GM12878 (cell line): ENCODE results near the gene SGK2. TPM values are rescaled to one million over a fixed set of nuclear protein-coding genes. Genes with fewer than 3 reads are reported as not detected.

Experiments
- ATAC-seq: fragments of 200-7000 bp; cut with Tn5 transposase; 3 replicates; pipeline ENCODE4 v1.9.1; 2020; ENCODE audit warnings: mild to moderate bottlenecking, moderate library complexity
- BruUV-seq: library from RNA; stranded (reverse); fragments of 400-500 nt; replicated peaks from 2 replicates; lab custom pipeline; 2021; lab: Mats Ljungman, UMichigan
- CTCF ChIA-PET: fragments of 300-600 bp; sonication (Branson Sonifier 250); formaldehyde crosslinking; extraction: SDS; loops from one replicate; lab custom pipeline; 2021; ENCODE audit warnings: inconsistent platforms; lab: Yijun Ruan, JAX
- POLR2A ChIA-PET: fragments of 350-600 bp; formaldehyde crosslinking; extraction: SDS; loops from one replicate; lab custom pipeline; 2021; ENCODE audit warnings: inconsistent platforms; lab: Charles Lee
- RAD21 ChIA-PET: fragments of 300-600 bp; sonication (Branson Sonifier 250); formaldehyde crosslinking; loops from one replicate; lab custom pipeline; 2023; ENCODE audit warnings: antibody characterized with exemption; ENCODE audit not compliant: unreplicated experiment; lab: Charles Lee
- SMC1A ChIA-PET: fragments of 300-600 bp; sonication (Branson Sonifier 250); formaldehyde crosslinking; loops from one replicate; lab custom pipeline; 2023; ENCODE audit not compliant: unreplicated experiment, uncharacterized antibody; lab: Charles Lee
- DNase-seq: peaks from one replicate; pipeline ENCODE4 v3.0.0-alpha.2; 2011; ENCODE audit warnings: low read depth, low spot score
- FAIRE-seq: peaks from 3 replicates; lab custom pipeline; 2011; peaks lifted over from hg19 to GRCh38; lab: Jason Lieb, UNC
- H2AFZ ChIP-seq: 2 replicates; pipeline ENCODE4 v1.6.0; 2011; ENCODE audit warnings: low read depth, low read length, control low read depth; ENCODE audit not compliant: control insufficient read depth
- H3K27ac ChIP-seq: 2 replicates; pipeline ENCODE4 v1.5.1; 2011; ENCODE audit warnings: control low read depth; ENCODE audit not compliant: control insufficient read depth, insufficient read depth
- H3K27me3 ChIP-seq, 2 experiments: replicated peaks in 1 of 2; 2 replicates each; pipeline versions ENCODE4 v1.6.0 to v1.6.1; 2011; ENCODE audit warnings: low read length in 1 of 2; ENCODE audit not compliant: control insufficient read depth in 2 of 2, insufficient read depth in 2 of 2
- H3K36me3 ChIP-seq, 2 experiments: 2 replicates each; pipeline ENCODE4 v1.5.1; 2011; ENCODE audit warnings: low read length in 1 of 2; ENCODE audit not compliant: control insufficient read depth in 2 of 2, insufficient read depth in 2 of 2
- H3K4me1 ChIP-seq: 2 replicates; pipeline ENCODE4 v1.6.1; 2011; ENCODE audit warnings: mild to moderate bottlenecking, low read length, moderate library complexity, mixed read lengths; ENCODE audit not compliant: control insufficient read depth, insufficient read depth
- H3K4me2 ChIP-seq: 2 replicates; pipeline ENCODE4 v1.6.0; 2011; ENCODE audit warnings: control low read depth; ENCODE audit not compliant: control insufficient read depth, insufficient read depth
- H3K4me3 ChIP-seq: fragments of 200-600 bp; sonication (generic); 2 replicates; pipeline ENCODE4 v1.5.1; 2016
- H3K79me2 ChIP-seq: 2 replicates; pipeline ENCODE4 v1.6.0; 2011; ENCODE audit warnings: low read length; ENCODE audit not compliant: control insufficient read depth, insufficient read depth
- H3K9ac ChIP-seq: 2 replicates; pipeline ENCODE4 v1.8.0; 2011; ENCODE audit warnings: low read length, control low read depth, mixed read lengths; ENCODE audit not compliant: control insufficient read depth, insufficient read depth
- H3K9me3 ChIP-seq: replicated peaks from 3 replicates; pipeline ENCODE4 v1.5.1; 2011; ENCODE audit warnings: mild to moderate bottlenecking, low read length; ENCODE audit not compliant: control insufficient read depth, insufficient read depth
- H4K20me1 ChIP-seq: 2 replicates; pipeline ENCODE4 v1.6.0; 2011; ENCODE audit not compliant: control insufficient read depth, insufficient read depth
- ASH2L ChIP-seq: fragments of 300-600, 200-600 bp; sonication (generic); IDR thresholded peaks from 2 replicates; pipeline ENCODE4 v1.6.1; 2017; ENCODE audit warnings: low read depth, mild to moderate bottlenecking, borderline replicate concordance
- FOXM1 ChIP-seq: IDR thresholded peaks from 2 replicates; pipeline ENCODE4 v1.6.1; 2012; ENCODE audit warnings: low read depth, mild to moderate bottlenecking, inconsistent platforms, low read length, moderate library complexity
- JUND ChIP-seq: IDR thresholded peaks from 2 replicates; pipeline ENCODE4 v1.6.1; 2012; ENCODE audit warnings: low read depth, mild to moderate bottlenecking, low read length, improper control_type of control experiment, moderate library complexity
- SMAD1 ChIP-seq: fragments of 450-650 bp; IDR thresholded peaks from 2 replicates; pipeline ENCODE4 v1.6.1; 2018; ENCODE audit warnings: mild to moderate bottlenecking, low read depth; ENCODE audit not compliant: partially characterized antibody
- ZNF274 ChIP-seq: IDR thresholded peaks from one replicate; pipeline ENCODE4 v1.8.0; 2011; ENCODE audit not compliant: insufficient read length, insufficient read depth
- WGBS: methylation state at CpG from one replicate; pipeline ENCODE4 v1.1.6; 2016; ENCODE audit warnings: low lambda C conversion rate; ENCODE audit not compliant: insufficient replicate concordance, insufficient coverage; ENCODE audit errors: missing lambda C conversion rate; 5-methylcytosine and 5-hydroxymethylcytosine counted together
- in situ Hi-C: fragments of 300-500 bp; cut with MboI; formaldehyde crosslinking; loops from 9 replicates; pipeline ENCODE4 v1.14.3; 2018; ENCODE audit warnings: mixed read lengths
- intact Hi-C: fragments of 100-400 bp; cut with micrococcal nuclease; formaldehyde crosslinking; loops from one replicate; pipeline ENCODE4 v1.14.2; 2022; ENCODE audit not compliant: unreplicated experiment
- polyA plus RNA-seq, 11 experiments: library from polyadenylated mRNA; depleted of rRNA in 4 of 11; unstranded in 6 of 11; stranded (reverse) in 5 of 11; fragments of >200 nt; fragmentation: Nextera tagmentation in 4 of 11; fragmentation: Illumina TruSeq in 1 of 11; extraction: Ambion mirVana in 4 of 11; extraction: Trizol in 1 of 11; gene quantifications; 1 replicate in 1 of 11; 2 replicates in 10 of 11; pipeline versions ENCODE4 v1.2.1 to v1.2.3, GENCODE V29; 2011 to 2016; ENCODE audit warnings: inconsistent platforms in 2 of 11, missing spikeins in 2 of 11, low read depth in 1 of 11
- total RNA-seq, 4 experiments: library from RNA; depleted of rRNA in 3 of 4; stranded (reverse); fragments of >200 nt in 3 of 4; fragmentation: Illumina TruSeq in 1 of 4; extraction: Trizol in 1 of 4; gene quantifications; 2 replicates each; pipeline versions ENCODE4 v1.2.1 to v1.2.3, GENCODE V29; 2013 to 2021
- TF ChIP-seq, protein P1 (sequence below): fragments of 450-650 bp; IDR thresholded peaks from 2 replicates; pipeline ENCODE4 v1.6.1; 2017; ENCODE audit warnings: low read depth, mild to moderate bottlenecking, moderate library complexity

SGK2 gene
- total and polyA plus RNA-seq, 10 of the 15 experiments (the other 5 are each of a cell fraction or from before 2014, with no cell fraction given): 0.04 to 0.96 (median 0.22) TPM; not detected in 3

DNA sequence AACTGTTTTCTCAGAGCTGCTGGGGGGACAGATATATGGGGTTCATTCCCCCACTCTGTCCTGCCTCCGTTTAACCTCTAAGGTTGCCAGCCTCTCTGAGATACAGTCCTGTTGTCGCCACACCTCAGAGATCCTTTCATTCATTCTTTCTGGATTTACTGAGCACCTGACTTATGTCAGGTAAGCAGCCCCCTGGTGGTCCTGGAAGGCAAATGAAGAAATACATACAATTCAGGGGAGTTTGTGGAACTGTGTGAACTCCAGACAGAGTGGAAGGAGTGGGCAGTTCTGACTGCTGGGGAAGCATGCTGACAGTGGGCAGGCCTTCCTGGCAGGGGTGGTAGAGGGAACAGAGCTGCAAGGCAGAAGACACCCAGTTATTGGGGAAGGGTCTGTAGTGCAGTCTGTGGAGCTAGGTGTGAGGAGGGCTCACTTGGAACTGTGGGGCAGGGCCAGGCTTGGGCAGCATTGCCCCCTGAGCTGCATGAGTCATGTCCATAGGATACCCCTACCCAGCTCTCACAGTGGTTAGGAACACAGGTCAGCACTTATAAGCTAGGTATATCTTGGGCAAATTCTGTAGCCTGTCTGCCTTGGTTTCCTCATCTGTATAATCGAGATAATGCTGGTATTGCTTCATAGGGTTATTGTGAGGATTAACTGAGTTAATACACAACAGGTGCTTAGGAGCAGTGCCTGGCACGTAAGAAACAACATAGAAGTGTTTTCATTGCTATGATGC is 12.8 kb upstream of the SGK2 start:
- TF ChIP-seq JUND (no peak), ZNF274 (no peak), FOXM1 (no peak), SMAD1 (no peak), ASH2L (no peak)
- TF ChIP-seq, protein P1, sequence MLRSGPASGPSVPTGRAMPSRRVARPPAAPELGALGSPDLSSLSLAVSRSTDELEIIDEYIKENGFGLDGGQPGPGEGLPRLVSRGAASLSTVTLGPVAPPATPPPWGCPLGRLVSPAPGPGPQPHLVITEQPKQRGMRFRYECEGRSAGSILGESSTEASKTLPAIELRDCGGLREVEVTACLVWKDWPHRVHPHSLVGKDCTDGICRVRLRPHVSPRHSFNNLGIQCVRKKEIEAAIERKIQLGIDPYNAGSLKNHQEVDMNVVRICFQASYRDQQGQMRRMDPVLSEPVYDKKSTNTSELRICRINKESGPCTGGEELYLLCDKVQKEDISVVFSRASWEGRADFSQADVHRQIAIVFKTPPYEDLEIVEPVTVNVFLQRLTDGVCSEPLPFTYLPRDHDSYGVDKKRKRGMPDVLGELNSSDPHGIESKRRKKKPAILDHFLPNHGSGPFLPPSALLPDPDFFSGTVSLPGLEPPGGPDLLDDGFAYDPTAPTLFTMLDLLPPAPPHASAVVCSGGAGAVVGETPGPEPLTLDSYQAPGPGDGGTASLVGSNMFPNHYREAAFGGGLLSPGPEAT: no peak
- CTCF ChIA-PET: interaction anchor here (0.6 to 1.3 kb wide), 4 partner anchors 10 to 546 kb away, joined by 3 to 4 read pairs (median 4); no protein-coding TSS in a partner anchor
- POLR2A ChIA-PET: no interaction called here

More for the DNA sequence above, 12.8 kb upstream of the SGK2 start:
- no peak overlapping the region for H3K9ac ChIP-seq
- no peak overlapping the region for H3K27ac ChIP-seq
- H2AFZ ChIP-seq: no peak overlapping the region
- intact Hi-C loops: no loop called here
- no peaks in the 10 kb centered on the region for H3K4me1 ChIP-seq
- ATAC-seq: no peak
- BruUV-seq: no TSS peak
- no peak overlapping the region for H3K4me2 ChIP-seq
- WGBS: 61% methylated on average over 4 of the region's 4 CpGs
- RAD21 ChIA-PET: interaction anchor here (1.0 kb wide), 1 partner anchor 146 kb away, joined by 5 read pairs; no protein-coding TSS in a partner anchor
- H3K79me2 ChIP-seq: no peaks in the 10 kb centered on the region
- H3K27me3 ChIP-seq: no peaks in the 10 kb centered on the region; a peak in 1 of 4 replicates
- no peaks in the 10 kb centered on the region for H3K36me3 ChIP-seq
- H3K4me3 ChIP-seq: no peak overlapping the region
- SMC1A ChIA-PET: interaction anchor here (0.8 kb wide), 1 partner anchor 146 kb away, joined by 3 read pairs; no protein-coding TSS in a partner anchor
- in situ Hi-C loops: no loop called here
- no peaks in the 10 kb centered on the region for H3K9me3 ChIP-seq
- FAIRE-seq: no peak
- no peaks in the 10 kb centered on the region for H4K20me1 ChIP-seq
- no peak for DNase-seq
